ENCODE data around the gene HDAC11. TPM values are rescaled to one million over a fixed set of nuclear protein-coding genes. Genes with fewer than 3 reads are reported as not detected.

The HDAC11 gene
- polyA plus RNA-seq, 1 donor (not counting 4 experiments of a cell fraction or from before 2014, with no cell fraction given): 12.6 TPM

DNA sequence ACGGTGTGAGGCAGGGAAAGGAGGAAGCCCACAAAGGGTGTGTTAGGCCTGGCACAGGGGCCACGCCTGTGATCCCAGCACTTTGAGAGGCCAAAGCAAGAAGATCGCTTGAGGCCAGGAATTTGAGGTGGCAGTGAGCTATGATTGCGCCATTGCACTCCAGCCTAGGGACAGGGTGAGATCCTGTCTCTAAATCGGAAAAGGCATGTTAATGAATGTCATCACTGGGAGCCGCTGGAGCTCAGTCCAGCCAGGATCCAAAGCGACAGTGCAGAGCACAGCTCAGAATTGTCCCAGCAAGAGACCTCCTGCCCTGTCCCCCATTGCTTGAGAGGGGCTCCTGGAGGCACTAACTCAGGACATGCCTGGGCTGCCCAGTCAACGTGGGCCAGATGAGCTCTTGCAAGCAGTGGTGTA, 53.8 kb downstream of the HDAC11 start:
- no peak for FAIRE-seq
- no peak for DNase-seq (ENCODE audit: low read depth, low spot score)
- Histone ChIP-seq H2AFZ (ENCODE audit: control insufficient read depth, low read length) (no peak overlapping the region), H3K9ac (ENCODE audit: control insufficient read depth, extremely low read depth, insufficient read depth, low read length) (no peak overlapping the region), H3K27ac (ENCODE audit: control insufficient read depth, insufficient read depth, low read length) (no peak overlapping the region), H3K4me1 (ENCODE audit: control insufficient read depth, extremely low read depth, insufficient read depth, low read length) (peaks cover 46% of the 10 kb centered on the region), H4K20me1 (ENCODE audit: control insufficient read depth, extremely low read depth, insufficient read depth, low read length) (no peaks in the 10 kb centered on the region), H3K9me1 (ENCODE audit: control insufficient read depth, extremely low read depth, insufficient read depth, low read length) (no peaks in the 10 kb centered on the region), H3K4me2 (ENCODE audit: control insufficient read depth, extremely low read depth, insufficient read depth, low read depth, low read length) (peak overlapping the region; percentile 23), H3K4me3 (ENCODE audit: control insufficient read depth in 2 of 3, extremely low read depth in 1 of 3, insufficient read depth in 2 of 3, low read depth in 1 of 3, low read length in 3 of 3) (no peak overlapping the region), H3K36me3 (ENCODE audit: control insufficient read depth in 2 of 2, extremely low read depth in 1 of 2, insufficient read depth in 2 of 2, low read length in 2 of 2) (no peaks in the 10 kb centered on the region), H3K27me3 (ENCODE audit: control insufficient read depth, extremely low read depth, insufficient read depth, low read length) (no peaks in the 10 kb centered on the region), H3K79me2 (ENCODE audit: control insufficient read depth, insufficient read depth, low read length) (no peaks in the 10 kb centered on the region), H3K9me3 (ENCODE audit: control insufficient read depth, low read depth, low read length) (no peaks in the 10 kb centered on the region)
- TF ChIP-seq EZH2 (IDR thresholded peaks at IDR 0.05; ENCODE audit: low read length): no peak
- TF ChIP-seq, protein P1, sequence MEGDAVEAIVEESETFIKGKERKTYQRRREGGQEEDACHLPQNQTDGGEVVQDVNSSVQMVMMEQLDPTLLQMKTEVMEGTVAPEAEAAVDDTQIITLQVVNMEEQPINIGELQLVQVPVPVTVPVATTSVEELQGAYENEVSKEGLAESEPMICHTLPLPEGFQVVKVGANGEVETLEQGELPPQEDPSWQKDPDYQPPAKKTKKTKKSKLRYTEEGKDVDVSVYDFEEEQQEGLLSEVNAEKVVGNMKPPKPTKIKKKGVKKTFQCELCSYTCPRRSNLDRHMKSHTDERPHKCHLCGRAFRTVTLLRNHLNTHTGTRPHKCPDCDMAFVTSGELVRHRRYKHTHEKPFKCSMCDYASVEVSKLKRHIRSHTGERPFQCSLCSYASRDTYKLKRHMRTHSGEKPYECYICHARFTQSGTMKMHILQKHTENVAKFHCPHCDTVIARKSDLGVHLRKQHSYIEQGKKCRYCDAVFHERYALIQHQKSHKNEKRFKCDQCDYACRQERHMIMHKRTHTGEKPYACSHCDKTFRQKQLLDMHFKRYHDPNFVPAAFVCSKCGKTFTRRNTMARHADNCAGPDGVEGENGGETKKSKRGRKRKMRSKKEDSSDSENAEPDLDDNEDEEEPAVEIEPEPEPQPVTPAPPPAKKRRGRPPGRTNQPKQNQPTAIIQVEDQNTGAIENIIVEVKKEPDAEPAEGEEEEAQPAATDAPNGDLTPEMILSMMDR (optimal IDR thresholded peaks at IDR 0.05 in 1 of 3, IDR thresholded peaks at IDR 0.05 in 1 of 3, conservative IDR thresholded peaks at IDR 0.05 in 1 of 3; ENCODE audit: extremely low read depth in 1 of 3, insufficient read depth in 2 of 3, low read length in 3 of 3): no peak
- dilution Hi-C loops (cut with MboI; ENCODE audit: extremely low pct_ligation_motif_present, low sequenced_read_pairs): no loop called here

DNA sequence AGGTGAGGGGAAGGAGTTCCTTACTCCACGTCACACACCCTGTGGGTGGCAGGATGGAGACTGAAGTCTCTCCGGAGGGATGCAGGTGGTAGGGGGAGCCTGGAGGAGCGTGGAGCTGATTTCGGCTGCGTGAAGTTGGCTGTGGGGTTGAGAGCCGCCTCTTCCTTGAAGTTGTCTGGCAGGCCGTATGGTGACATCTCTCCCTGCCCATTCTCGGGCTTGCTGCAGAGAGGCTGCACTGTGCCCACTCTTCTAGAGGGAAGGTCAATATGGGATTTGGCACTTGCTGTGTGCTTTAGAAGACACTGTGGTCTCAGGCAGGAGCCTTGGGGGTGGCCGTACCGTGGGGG, 55.4 kb downstream of the HDAC11 start:
- Histone ChIP-seq H3K27me3 (ENCODE audit: control insufficient read depth, extremely low read depth, insufficient read depth, low read length) (no peaks in the 10 kb centered on the region), H3K4me1 (ENCODE audit: control insufficient read depth, extremely low read depth, insufficient read depth, low read length) (peaks cover 43% of the 10 kb centered on the region), H3K4me3 (ENCODE audit: control insufficient read depth in 2 of 3, extremely low read depth in 1 of 3, insufficient read depth in 2 of 3, low read depth in 1 of 3, low read length in 3 of 3) (no peak overlapping the region), H3K9me3 (ENCODE audit: control insufficient read depth, low read depth, low read length) (no peaks in the 10 kb centered on the region), H3K9ac (ENCODE audit: control insufficient read depth, extremely low read depth, insufficient read depth, low read length) (no peak overlapping the region), H3K27ac (ENCODE audit: control insufficient read depth, insufficient read depth, low read length) (no peak overlapping the region), H4K20me1 (ENCODE audit: control insufficient read depth, extremely low read depth, insufficient read depth, low read length) (no peaks in the 10 kb centered on the region), H2AFZ (ENCODE audit: control insufficient read depth, low read length) (no peak overlapping the region), H3K9me1 (ENCODE audit: control insufficient read depth, extremely low read depth, insufficient read depth, low read length) (no peaks in the 10 kb centered on the region), H3K36me3 (ENCODE audit: control insufficient read depth in 2 of 2, extremely low read depth in 1 of 2, insufficient read depth in 2 of 2, low read length in 2 of 2) (no peaks in the 10 kb centered on the region), H3K4me2 (ENCODE audit: control insufficient read depth, extremely low read depth, insufficient read depth, low read depth, low read length) (no peak overlapping the region), H3K79me2 (ENCODE audit: control insufficient read depth, insufficient read depth, low read length) (no peaks in the 10 kb centered on the region)
- TF ChIP-seq, protein P1 (optimal IDR thresholded peaks at IDR 0.05 in 1 of 3, IDR thresholded peaks at IDR 0.05 in 1 of 3, conservative IDR thresholded peaks at IDR 0.05 in 1 of 3; ENCODE audit: extremely low read depth in 1 of 3, insufficient read depth in 2 of 3, low read length in 3 of 3): no peak
- no peak for TF ChIP-seq EZH2 (IDR thresholded peaks at IDR 0.05; ENCODE audit: low read length)
- no peak for FAIRE-seq
- DNase-seq (ENCODE audit: low read depth, low spot score): no peak
- dilution Hi-C loops (cut with MboI; ENCODE audit: extremely low pct_ligation_motif_present, low sequenced_read_pairs): no loop called here
